K562 (cell line): ENCODE data around the gene SGPL1. TPM values are rescaled to one million over a fixed set of nuclear protein-coding genes. Genes with fewer than 3 reads are reported as not detected.

ENCODE experiments used
- ATAC-seq: fragments of 200-7000 bp; cut with Tn5 transposase; 3 replicates; pipeline ENCODE4 v1.9.1; 2020; ENCODE audit warnings: moderate library complexity
- BruUV-seq: library from RNA; stranded (reverse); fragments of 400-500 nt; replicated peaks from 2 replicates; lab custom pipeline; 2021; lab: Mats Ljungman, UMichigan
- CTCF ChIA-PET: fragments of 300-600 bp; formaldehyde crosslinking; extraction: SDS; loops from one replicate; lab custom pipeline; 2021; ENCODE audit warnings: low intra/inter-chr PET ratio; lab: Yijun Ruan, JAX
- POLR2A ChIA-PET: fragments of 300-600, 350-650 bp; sonication (Branson Sonifier 250); formaldehyde crosslinking; extraction: SDS; loops from one replicate; lab custom pipeline; 2021; ENCODE audit warnings: antibody characterized with exemption, inconsistent platforms; lab: Yijun Ruan, JAX
- DNase-seq, 4 experiments: peaks; one replicate each; pipeline versions ENCODE4 v3.0.0 to v3.0.0-alpha.2; 2011 to 2018; ENCODE audit warnings: low spot score in 3 of 4, mixed read lengths in 3 of 4; ENCODE audit errors: extremely low read depth in 1 of 4
- FAIRE-seq: peaks from 2 replicates; lab custom pipeline; 2011; peaks lifted over from hg19 to GRCh38; lab: Jason Lieb, UNC
- H2AFZ ChIP-seq: 2 replicates; pipeline ENCODE4 v1.6.0; 2011; ENCODE audit warnings: low read depth, low read length, control low read depth, inconsistent platforms
- H3K27ac ChIP-seq: fragments of 200-600 bp; 3 replicates; pipeline ENCODE4 v1.8.0; 2011; ENCODE audit warnings: low read depth, mild to moderate bottlenecking, control low read depth, inconsistent platforms, low read length, moderate library complexity, mixed read lengths; ENCODE audit errors: extremely low read depth
- H3K27me3 ChIP-seq, 2 experiments: fragments of 300-600 bp in 1 of 2; 2 replicates in 1 of 2; 3 replicates in 1 of 2; pipeline versions ENCODE4 v1.6.0 to v1.8.0; 2011; ENCODE audit warnings: inconsistent platforms in 2 of 2, low read length in 2 of 2, mild to moderate bottlenecking in 1 of 2, mixed read lengths in 1 of 2, moderate library complexity in 1 of 2; ENCODE audit not compliant: control insufficient read depth in 2 of 2, insufficient read depth in 2 of 2
- H3K36me3 ChIP-seq: fragments of 300-600 bp; 3 replicates; pipeline ENCODE4 v1.8.0; 2011; ENCODE audit warnings: mild to moderate bottlenecking, low read length, inconsistent platforms; ENCODE audit not compliant: control insufficient read depth, insufficient read depth
- H3K4me1 ChIP-seq, 2 experiments: fragments of 200-600 bp in 1 of 2; replicated peaks in 1 of 2; 2 replicates in 1 of 2; 3 replicates in 1 of 2; pipeline versions ENCODE4 v1.5.1 to v1.8.0; 2011; ENCODE audit warnings: inconsistent platforms in 2 of 2, low read length in 2 of 2, mild to moderate bottlenecking in 1 of 2, mixed read lengths in 1 of 2, moderate library complexity in 1 of 2; ENCODE audit not compliant: control insufficient read depth in 2 of 2, insufficient read depth in 2 of 2
- H3K4me2 ChIP-seq: 2 replicates; pipeline ENCODE4 v1.6.1; 2011; ENCODE audit warnings: low read length, control low read depth, inconsistent platforms, mixed read lengths; ENCODE audit not compliant: insufficient read depth
- H3K4me3 ChIP-seq: fragments of 200-600 bp; sonication (generic), shearing (Covaris generic); 2 replicates; pipeline ENCODE4 v1.5.1; 2016; ENCODE audit warnings: control low read depth, inconsistent platforms
- H3K79me2 ChIP-seq: fragments of 200-600 bp; 3 replicates; pipeline ENCODE4 v1.8.0; 2011; ENCODE audit warnings: low read length, inconsistent platforms; ENCODE audit not compliant: control insufficient read depth, insufficient read depth
- H3K9ac ChIP-seq, 2 experiments: 2 replicates each; pipeline versions ENCODE4 v1.6.0 to v1.6.1; 2011; ENCODE audit warnings: low read depth in 2 of 2, low read length in 2 of 2, control low read depth in 1 of 2, inconsistent platforms in 1 of 2, mild to moderate bottlenecking in 1 of 2, mixed read lengths in 1 of 2; ENCODE audit not compliant: insufficient read depth in 1 of 2
- H3K9me1 ChIP-seq: one replicate; pipeline ENCODE4 v1.6.0; 2011; ENCODE audit warnings: inconsistent platforms, mild to moderate bottlenecking, low read length, moderate library complexity; ENCODE audit not compliant: control insufficient read depth, insufficient read depth
- H3K9me3 ChIP-seq: replicated peaks from 2 replicates; pipeline ENCODE4 v1.5.1; 2011; ENCODE audit warnings: low read depth, low read length, inconsistent platforms; ENCODE audit not compliant: control insufficient read depth, insufficient read depth
- H4K20me1 ChIP-seq: replicated peaks from 2 replicates; pipeline ENCODE4 v1.6.1; 2011; ENCODE audit warnings: low read length, inconsistent platforms, mixed read lengths; ENCODE audit not compliant: control insufficient read depth, insufficient read depth
- CC2D1A ChIP-seq: fragments of 450-650 bp; IDR thresholded peaks from 2 replicates; pipeline ENCODE4 v1.6.1; 2017; ENCODE audit warnings: mild to moderate bottlenecking
- GTF2B ChIP-seq: IDR thresholded peaks from 2 replicates; pipeline ENCODE4 v1.6.1; 2011; ENCODE audit not compliant: insufficient read length; ENCODE audit errors: extremely low read depth
- HEY1 ChIP-seq: fragments of 250-450 bp; sonication (Bioruptor Pico); IDR thresholded peaks from 2 replicates; pipeline ENCODE4 v1.5.0; 2020; ENCODE audit warnings: mild to moderate bottlenecking, moderate library complexity, borderline replicate concordance
- JUN ChIP-seq, 2 experiments: sonication (generic) in 1 of 2; formaldehyde crosslinking in 1 of 2; IDR thresholded peaks; 2 replicates each; pipeline versions ENCODE4 v1.6.1 to v1.8.0; 2012 to 2022; ENCODE audit warnings: borderline replicate concordance in 2 of 2, mild to moderate bottlenecking in 2 of 2, improper control_type of control experiment in 1 of 2, low read depth in 1 of 2, low read length in 1 of 2, missing genetic modification reagents in 1 of 2
- PRPF4 ChIP-seq: fragments of 200-400 bp; formaldehyde crosslinking; IDR thresholded peaks from one replicate; pipeline ENCODE4 v1.6.1; 2017; ENCODE audit warnings: low read length, low read depth, mild to moderate bottlenecking; ENCODE audit not compliant: insufficient read depth, poor library complexity, severe bottlenecking
- RBM25 ChIP-seq: fragments of 200-400 bp; formaldehyde crosslinking; IDR thresholded peaks from 2 replicates; pipeline ENCODE4 v1.6.1; 2018; ENCODE audit warnings: low read length, low read depth, moderate library complexity; ENCODE audit not compliant: severe bottlenecking
- SLC30A9 ChIP-seq: fragments of 250-450 bp; sonication (Bioruptor Pico); IDR thresholded peaks from 2 replicates; pipeline ENCODE4 v1.8.0; 2022; ENCODE audit warnings: mild to moderate bottlenecking, moderate library complexity
- U2AF1 ChIP-seq: fragments of 200-400 bp; formaldehyde crosslinking; optimal IDR thresholded peaks from 2 replicates; pipeline ENCODE3; 2017; ENCODE audit warnings: mild to moderate bottlenecking, low read depth, low read length, moderate library complexity
- USF1 ChIP-seq: sonication (generic); formaldehyde crosslinking; IDR thresholded peaks from 2 replicates; pipeline ENCODE4 v1.9.0; 2022; ENCODE audit warnings: mild to moderate bottlenecking, missing genetic modification reagents
- ZNF586 ChIP-seq: fragments of 450-650 bp; formaldehyde crosslinking; conservative IDR thresholded peaks from 2 replicates; pipeline ENCODE4 v1.4.0; 2020; ENCODE audit warnings: mild to moderate bottlenecking, moderate library complexity
- ZNF764 ChIP-seq: fragments of 250-450 bp; sonication (Bioruptor Pico); IDR thresholded peaks from 2 replicates; pipeline ENCODE4 v1.4.0; 2020; ENCODE audit warnings: low read depth, mild to moderate bottlenecking, moderate library complexity
- WGBS: fragments of 100-300 bp; shearing (Covaris generic); methylation state at CpG from one replicate; pipeline ENCODE4 v1.1.6; 2016; ENCODE audit warnings: low coverage, mixed read lengths; ENCODE audit not compliant: insufficient coverage; ENCODE audit errors: missing lambda C conversion rate; 5-methylcytosine and 5-hydroxymethylcytosine counted together
- in situ Hi-C: fragments of 300-500 bp; cut with MboI; formaldehyde crosslinking; loops from 4 replicates; pipeline ENCODE4 v1.15.0; 2018; ENCODE audit warnings: inconsistent platforms, mixed read lengths
- intact Hi-C: fragments of 100-400 bp; cut with micrococcal nuclease; formaldehyde crosslinking; loops from 2 replicates; pipeline ENCODE4 v1.14.2; 2022
- polyA plus RNA-seq, 8 experiments: library from polyadenylated mRNA; depleted of rRNA in 4 of 8; stranded (reverse) in 5 of 8; unstranded in 3 of 8; fragments of >200 nt; fragmentation: Nextera tagmentation in 2 of 8; fragmentation: Illumina TruSeq in 1 of 8; extraction: Ambion mirVana in 2 of 8; extraction: Trizol in 1 of 8; gene quantifications; 2 replicates each; pipeline versions ENCODE4 v1.2.1 to v1.2.3, GENCODE V29; 2011 to 2014; ENCODE audit warnings: inconsistent platforms in 1 of 8, missing spikeins in 1 of 8
- total RNA-seq, 7 experiments: library from RNA; depleted of rRNA in 6 of 7; stranded (reverse); fragments of >200 nt in 6 of 7; fragmentation: Illumina TruSeq in 2 of 7; extraction: Trizol in 2 of 7; gene quantifications; 2 replicates each; pipeline versions ENCODE4 v1.2.1 to v1.2.3, GENCODE V29; 2011 to 2021; ENCODE audit warnings: low replicate concordance in 1 of 7

The SGPL1 gene
- total and polyA plus RNA-seq, 9 of the 15 experiments (the other 6 are each of a cell fraction or from before 2014, with no cell fraction given) = 6.0 to 18.0 (median 8.7) TPM

- Histone ChIP-seq H3K9ac (no peak overlapping the region), H4K20me1 (peaks cover 10% of the 10 kb centered on the region), H3K4me3 (no peak overlapping the region), H3K36me3 (no peaks in the 10 kb centered on the region), H3K27ac (no peak overlapping the region), H3K27me3 (peaks cover 21 to 76% of the 10 kb centered on the region in 2 experiments), H3K4me2 (no peak overlapping the region), H3K9me1 (no peaks in the 10 kb centered on the region), H2AFZ (no peak overlapping the region; the same call in 1 of the 2 replicates), H3K79me2 (no peaks in the 10 kb centered on the region), H3K4me1 (peaks cover 0 to 9% of the 10 kb centered on the region in 2 experiments; a peak in 2 of 5 replicates), H3K9me3 (no peaks in the 10 kb centered on the region)
- peak; percentile 94 for ATAC-seq
- intact Hi-C loops (loop anchor here (1.0 to 5.0 kb wide), 2 partner anchors 284 to 357 kb away; no protein-coding TSS in a partner anchor), in situ Hi-C loops (no loop called here)
- CTCF ChIA-PET = interaction anchor here (1.4 to 2.4 kb wide), 3 partner anchors 283 to 360 kb away, joined by 4 to 15 read pairs (median 10); no protein-coding TSS in a partner anchor
- no TSS peak for BruUV-seq
- peak; percentile 23 for FAIRE-seq
- POLR2A ChIA-PET = interaction anchor here (0.9 kb wide), 2 partner anchors 25 to 403 kb away, joined by 3 to 4 read pairs; no protein-coding TSS in a partner anchor
- WGBS = 17% methylated on average over 22 of the region's 22 CpGs
- DNase-seq = peak; percentile 71 to 93 (median 88)
- TF ChIP-seq HEY1 (CRISPR knock-in tag) (no peak), USF1 (CRISPR knock-in tag) (0 out of 2 replicates have a peak, but pooled peaks have one; percentile 5), RBM25 (no peak), U2AF1 (no peak), CC2D1A (no peak; the same call in 1 of the 2 replicates), SLC30A9 (CRISPR knock-in tag) (no peak), ZNF764 (CRISPR knock-in tag) (no peak), GTF2B (no peak), PRPF4 (no peak), ZNF586 (CRISPR knock-in tag) (no peak), JUN (IDR thresholded peaks at IDR 0.05; ENCODE audit: borderline replicate concordance, low read depth, low read length) (no peak), JUN (CRISPR knock-in tag; IDR thresholded peaks at IDR 0.05; ENCODE audit: borderline replicate concordance) (no peak)
Measured at GRCh38 chr10:70925377-70926225, 109.9 kb downstream of the SGPL1 start.
